ENCODE results near the gene HTRA2. TPM values are rescaled to one million over a fixed set of nuclear protein-coding genes. Genes with fewer than 3 reads are reported as not detected.

HTRA2 gene
- polyA plus RNA-seq, 1 donor (not counting 4 experiments of a cell fraction or from before 2014, with no cell fraction given): 25.5 TPM

- TF ChIP-seq CTCF (optimal IDR thresholded peaks at IDR 0.05 in 1 of 3, IDR thresholded peaks at IDR 0.05 in 1 of 3, conservative IDR thresholded peaks at IDR 0.05 in 1 of 3; ENCODE audit: extremely low read depth in 1 of 3, insufficient read depth in 2 of 3, low read length in 3 of 3) (no peak), EZH2 (IDR thresholded peaks at IDR 0.05; ENCODE audit: low read length) (no peak)
- no peaks in the 10 kb centered on the region for H4K20me1 ChIP-seq (ENCODE audit: control insufficient read depth, extremely low read depth, insufficient read depth, low read length)
- no peaks in the 10 kb centered on the region for H3K79me2 ChIP-seq (ENCODE audit: control insufficient read depth, insufficient read depth, low read length)
- no peak overlapping the region for H3K9ac ChIP-seq (ENCODE audit: control insufficient read depth, extremely low read depth, insufficient read depth, low read length)
- no peak overlapping the region for H2AFZ ChIP-seq (ENCODE audit: control insufficient read depth, low read length)
- no peak overlapping the region for H3K27ac ChIP-seq (ENCODE audit: control insufficient read depth, insufficient read depth, low read length)
- no peaks in the 10 kb centered on the region for H3K36me3 ChIP-seq (ENCODE audit: control insufficient read depth in 2 of 2, extremely low read depth in 1 of 2, insufficient read depth in 2 of 2, low read length in 2 of 2)
- no peak overlapping the region for H3K4me3 ChIP-seq (ENCODE audit: control insufficient read depth in 2 of 3, extremely low read depth in 1 of 3, insufficient read depth in 2 of 3, low read depth in 1 of 3, low read length in 3 of 3)
- dilution Hi-C loops (cut with MboI; ENCODE audit: extremely low pct_ligation_motif_present, low sequenced_read_pairs): no loop called here
- no peaks in the 10 kb centered on the region for H3K9me3 ChIP-seq (ENCODE audit: control insufficient read depth, low read depth, low read length)
- H3K4me2 ChIP-seq (ENCODE audit: control insufficient read depth, extremely low read depth, insufficient read depth, low read depth, low read length): no peak overlapping the region
- no peak for FAIRE-seq
- peaks cover 16% of the 10 kb centered on the region for H3K27me3 ChIP-seq (ENCODE audit: control insufficient read depth, extremely low read depth, insufficient read depth, low read length)
- no peak for DNase-seq (ENCODE audit: low read depth, low spot score)
- no peaks in the 10 kb centered on the region for H3K9me1 ChIP-seq (ENCODE audit: control insufficient read depth, extremely low read depth, insufficient read depth, low read length)
- peaks cover 12% of the 10 kb centered on the region for H3K4me1 ChIP-seq (ENCODE audit: control insufficient read depth, extremely low read depth, insufficient read depth, low read length)
These were observed 27.2 kb downstream of the HTRA2 start for GRCh38 chr2:74556831-74557370.

GRCh38 chr2:74558284-74559230 is 28.8 kb downstream of the HTRA2 start:
- Histone ChIP-seq H3K4me3 (ENCODE audit: control insufficient read depth in 2 of 3, extremely low read depth in 1 of 3, insufficient read depth in 2 of 3, low read depth in 1 of 3, low read length in 3 of 3) (no peak overlapping the region), H3K4me1 (ENCODE audit: control insufficient read depth, extremely low read depth, insufficient read depth, low read length) (peaks cover 21% of the 10 kb centered on the region), H3K9ac (ENCODE audit: control insufficient read depth, extremely low read depth, insufficient read depth, low read length) (no peak overlapping the region), H3K79me2 (ENCODE audit: control insufficient read depth, insufficient read depth, low read length) (no peaks in the 10 kb centered on the region), H3K4me2 (ENCODE audit: control insufficient read depth, extremely low read depth, insufficient read depth, low read depth, low read length) (no peak overlapping the region), H3K27me3 (ENCODE audit: control insufficient read depth, extremely low read depth, insufficient read depth, low read length) (peaks cover 16% of the 10 kb centered on the region), H4K20me1 (ENCODE audit: control insufficient read depth, extremely low read depth, insufficient read depth, low read length) (no peaks in the 10 kb centered on the region), H3K9me3 (ENCODE audit: control insufficient read depth, low read depth, low read length) (no peaks in the 10 kb centered on the region), H3K27ac (ENCODE audit: control insufficient read depth, insufficient read depth, low read length) (no peak overlapping the region), H3K36me3 (ENCODE audit: control insufficient read depth in 2 of 2, extremely low read depth in 1 of 2, insufficient read depth in 2 of 2, low read length in 2 of 2) (no peaks in the 10 kb centered on the region), H3K9me1 (ENCODE audit: control insufficient read depth, extremely low read depth, insufficient read depth, low read length) (no peaks in the 10 kb centered on the region), H2AFZ (ENCODE audit: control insufficient read depth, low read length) (no peak overlapping the region)
- DNase-seq (ENCODE audit: low read depth, low spot score) (no peak), FAIRE-seq (no peak)
- dilution Hi-C loops (cut with MboI; ENCODE audit: extremely low pct_ligation_motif_present, low sequenced_read_pairs): no loop called here
- no peak for TF ChIP-seq CTCF (optimal IDR thresholded peaks at IDR 0.05 in 1 of 3, IDR thresholded peaks at IDR 0.05 in 1 of 3, conservative IDR thresholded peaks at IDR 0.05 in 1 of 3; ENCODE audit: extremely low read depth in 1 of 3, insufficient read depth in 2 of 3, low read length in 3 of 3)
- TF ChIP-seq EZH2 (IDR thresholded peaks at IDR 0.05; ENCODE audit: low read length): no peak

Measured in keratinocyte (primary cell).